HG03520 (cell line): ENCODE measurements around the gene PRR27.
A peak's percentile ranks its signal among the peaks of the same experiment; 100 is the strongest.

Experiments
- ATAC-seq: cut with Tn5 transposase; IDR thresholded peaks from one replicate; pipeline ENCODE4 v1.9.1; 2021; ENCODE audit warnings: mild to moderate bottlenecking, moderate library complexity; ENCODE audit not compliant: unreplicated experiment

The PRR27 gene

DNA sequence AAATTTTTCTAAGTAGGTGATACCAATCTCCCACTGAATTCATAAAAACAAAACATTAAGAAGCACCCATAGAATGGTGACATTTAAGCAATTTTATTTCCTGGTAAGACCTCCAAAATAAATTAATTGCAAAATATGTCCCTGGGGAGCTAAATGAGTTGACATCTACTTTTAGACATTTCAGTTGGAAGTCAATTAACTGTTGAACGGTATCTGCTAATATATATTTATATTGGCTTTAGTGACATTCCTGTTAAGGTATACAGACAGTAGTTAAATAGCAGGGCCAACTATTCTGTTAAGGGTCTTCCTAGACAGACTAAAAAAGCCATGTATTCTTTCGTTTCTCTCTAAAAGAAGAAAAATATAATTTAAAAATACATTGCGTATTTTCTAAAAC is at the start of gene PRR27:
TSS of gene PRR27 (plus strand) at position 301 of the 400 bp plus-strand sequence. CDS start 139 bp downstream, outside the sequence.
- ATAC-seq = no peak

DNA sequence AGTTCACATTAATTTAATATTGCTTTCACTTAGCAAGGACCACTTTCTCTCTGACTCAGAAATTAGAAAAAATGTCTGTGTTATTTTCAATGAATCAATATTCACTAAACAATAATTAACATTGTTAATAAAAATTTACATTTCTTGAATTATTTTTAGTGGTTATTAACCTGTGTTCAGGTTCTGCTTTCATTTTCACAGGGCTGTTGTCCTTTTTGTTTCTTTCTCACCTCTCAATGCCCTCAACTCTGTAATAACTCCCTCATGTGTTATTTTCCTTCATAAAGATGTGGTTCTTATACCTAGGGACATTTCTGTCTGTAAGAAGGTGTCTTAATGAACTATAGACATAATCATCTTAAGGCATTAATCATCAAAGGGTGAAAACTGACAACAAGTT is 43.1 kb upstream of the PRR27 start:
- ATAC-seq = no peak

DNA sequence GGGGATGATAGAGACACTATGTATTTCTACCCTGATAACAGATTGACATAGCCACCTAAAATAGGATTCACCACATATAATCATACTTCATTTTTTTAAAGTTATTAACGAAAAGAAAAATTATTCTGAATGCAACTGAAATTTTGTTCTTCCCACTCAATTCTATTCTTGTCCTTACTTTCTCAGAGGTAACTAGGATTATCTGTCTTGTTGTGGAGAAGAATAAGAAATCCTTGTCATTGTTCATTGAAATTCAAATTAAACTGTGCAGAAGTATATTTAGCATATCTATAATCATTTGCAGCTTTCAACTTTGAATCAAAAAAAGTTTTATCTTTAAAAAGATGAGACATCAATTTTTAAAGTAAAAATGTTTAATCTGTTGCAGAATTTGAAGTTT is 40.4 kb upstream of the PRR27 start:
- no peak for ATAC-seq

DNA sequence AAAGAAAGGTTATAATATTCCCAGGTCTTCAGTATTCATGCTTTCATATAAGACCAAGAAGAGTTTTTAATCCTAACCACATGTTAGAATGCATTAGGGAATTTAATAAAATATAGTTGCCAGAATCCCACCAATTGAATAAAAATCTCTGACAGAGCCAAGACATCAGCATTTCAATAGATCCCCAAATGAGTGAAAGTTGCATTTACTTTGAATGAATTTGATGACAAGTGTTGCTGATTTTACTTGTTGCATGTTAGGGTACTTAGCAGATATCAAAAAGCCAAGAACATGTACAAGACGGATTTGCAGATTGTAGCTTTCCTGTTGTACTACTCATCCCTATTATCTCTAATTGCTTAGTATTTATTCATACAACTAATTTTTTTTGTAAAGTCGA is 39.9 kb upstream of the PRR27 start:
- ATAC-seq = no peak

DNA sequence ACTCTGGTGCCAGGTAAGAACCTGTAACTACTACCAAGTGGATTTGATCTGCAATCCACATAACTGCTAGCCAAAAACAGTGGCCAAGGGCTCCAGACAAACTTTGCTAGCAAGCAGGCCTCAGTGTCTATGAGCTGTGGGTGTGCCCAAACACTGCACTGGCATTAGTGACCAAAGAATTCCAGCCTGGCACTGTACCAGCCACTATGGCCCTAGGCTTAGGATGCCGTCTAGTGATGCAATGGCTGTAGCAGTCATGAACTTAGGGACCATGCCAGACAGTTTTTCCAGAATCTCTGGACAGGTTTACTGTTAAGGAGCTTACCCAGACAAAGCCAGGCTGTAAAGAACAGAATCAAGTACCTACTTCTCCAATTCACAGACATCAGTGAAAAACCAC is 33.7 kb upstream of the PRR27 start:
- no peak for ATAC-seq

DNA sequence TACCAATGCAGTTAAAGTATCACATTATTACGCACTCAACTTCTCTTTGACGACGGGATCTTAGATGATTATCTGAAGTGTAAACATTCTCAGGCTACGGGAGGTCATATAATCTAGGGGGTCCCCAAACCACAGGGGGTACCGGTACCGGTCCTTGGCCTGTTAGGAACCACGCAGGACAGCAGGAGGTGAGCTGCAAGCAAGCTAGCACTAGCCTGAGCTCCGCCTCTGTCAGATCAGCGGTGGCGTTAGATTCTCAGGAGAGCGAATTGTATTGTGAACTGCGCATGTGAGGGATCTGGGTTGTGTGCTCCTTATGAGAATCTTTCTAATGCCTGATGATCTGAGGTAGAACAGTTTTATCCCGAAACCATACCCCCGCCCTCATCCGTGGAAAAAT is 20.6 kb upstream of the PRR27 start:
- ATAC-seq = no peak

DNA sequence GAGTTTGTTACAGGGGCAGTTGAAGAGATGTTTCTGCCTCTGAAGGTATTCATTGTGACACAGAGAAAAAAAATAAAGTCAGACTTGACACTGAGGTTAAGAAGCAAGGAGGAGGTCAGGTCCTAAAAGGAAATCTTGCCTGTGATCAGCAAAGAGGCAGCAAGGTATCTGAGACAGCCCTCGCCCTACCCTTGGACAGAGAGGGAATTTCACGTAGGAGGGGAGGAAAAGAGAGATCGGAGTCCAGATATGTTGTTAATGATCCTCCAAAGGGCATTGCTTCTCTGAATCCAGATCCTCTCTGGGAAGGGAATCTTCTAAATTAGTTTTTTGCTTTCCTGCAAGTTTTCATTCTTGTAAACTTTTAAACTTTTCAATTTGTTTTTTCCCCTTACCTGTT is 15.3 kb upstream of the PRR27 start:
- ATAC-seq = no peak

DNA sequence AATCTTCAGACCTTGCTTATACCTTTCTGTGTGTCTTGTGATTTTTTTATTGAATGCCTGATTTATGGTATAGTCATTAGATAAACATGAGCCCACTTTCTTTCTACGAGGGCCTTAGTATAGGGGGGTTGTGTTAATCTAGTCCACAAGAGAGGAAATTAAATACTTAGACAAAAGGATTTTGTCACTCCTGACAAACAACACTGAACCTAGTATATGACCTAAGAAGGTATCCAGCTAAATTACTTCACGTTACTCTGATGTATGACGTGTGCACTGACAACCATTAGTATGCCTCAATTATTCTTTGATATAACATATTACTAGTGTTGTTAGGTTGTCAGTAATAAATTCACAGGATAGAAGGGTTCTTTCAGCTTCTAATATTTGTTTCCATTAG is 2.8 kb upstream of the PRR27 start:
- no peak for ATAC-seq

DNA sequence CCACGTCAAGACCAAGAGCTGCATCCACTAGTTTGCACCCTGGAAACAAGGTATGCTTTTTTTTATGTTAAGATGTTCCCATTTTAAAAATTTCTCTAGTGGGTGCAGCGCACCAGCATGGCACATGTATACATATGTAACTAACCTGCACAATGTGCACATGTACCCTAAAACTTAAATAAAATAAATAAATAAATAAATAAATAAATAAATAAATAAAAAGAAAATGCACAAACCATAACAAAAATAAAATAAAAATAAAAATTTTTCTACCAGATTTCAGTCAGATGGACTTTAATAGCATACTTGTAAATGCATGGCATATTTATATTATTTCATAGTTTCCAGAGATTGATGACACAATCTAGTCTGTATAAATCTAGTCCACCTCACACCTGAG is 1.9 kb upstream of the PRR27 start:
- ATAC-seq = no peak

DNA sequence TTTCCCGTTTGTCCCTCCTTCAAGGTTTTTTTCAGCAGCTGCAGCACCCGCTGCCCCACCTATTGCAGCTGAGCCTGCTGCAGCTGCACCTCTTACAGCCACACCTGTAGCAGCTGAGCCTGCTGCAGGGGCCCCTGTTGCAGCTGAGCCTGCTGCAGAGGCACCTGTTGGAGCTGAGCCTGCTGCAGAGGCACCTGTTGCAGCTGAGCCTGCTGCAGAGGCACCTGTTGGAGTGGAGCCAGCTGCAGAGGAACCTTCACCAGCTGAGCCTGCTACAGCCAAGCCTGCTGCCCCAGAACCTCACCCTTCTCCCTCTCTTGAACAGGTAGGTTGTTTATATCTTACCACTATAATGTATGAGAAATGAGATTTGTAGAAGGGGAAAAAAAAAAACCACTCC is 4.5 kb downstream of the PRR27 start:
- ATAC-seq = no peak

DNA sequence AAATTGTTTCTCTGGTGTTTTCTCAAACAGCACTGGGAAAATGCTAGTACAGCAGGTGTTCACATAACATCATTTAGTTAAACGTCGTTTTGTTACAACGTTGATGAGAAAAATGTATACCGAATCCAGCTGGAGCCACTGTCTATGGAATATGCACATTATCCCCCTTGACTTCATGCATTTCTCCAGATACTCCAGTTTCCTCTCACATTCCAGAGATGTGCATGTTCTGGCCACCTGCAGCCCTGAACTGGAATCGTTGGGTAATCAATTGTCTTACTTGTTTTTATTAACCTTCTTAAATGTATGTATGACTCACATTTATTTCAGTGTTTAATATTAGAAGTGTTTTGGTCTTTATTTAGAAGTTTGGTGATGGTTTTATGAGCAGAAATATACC is 23.1 kb downstream of the PRR27 start:
- no peak for ATAC-seq

DNA sequence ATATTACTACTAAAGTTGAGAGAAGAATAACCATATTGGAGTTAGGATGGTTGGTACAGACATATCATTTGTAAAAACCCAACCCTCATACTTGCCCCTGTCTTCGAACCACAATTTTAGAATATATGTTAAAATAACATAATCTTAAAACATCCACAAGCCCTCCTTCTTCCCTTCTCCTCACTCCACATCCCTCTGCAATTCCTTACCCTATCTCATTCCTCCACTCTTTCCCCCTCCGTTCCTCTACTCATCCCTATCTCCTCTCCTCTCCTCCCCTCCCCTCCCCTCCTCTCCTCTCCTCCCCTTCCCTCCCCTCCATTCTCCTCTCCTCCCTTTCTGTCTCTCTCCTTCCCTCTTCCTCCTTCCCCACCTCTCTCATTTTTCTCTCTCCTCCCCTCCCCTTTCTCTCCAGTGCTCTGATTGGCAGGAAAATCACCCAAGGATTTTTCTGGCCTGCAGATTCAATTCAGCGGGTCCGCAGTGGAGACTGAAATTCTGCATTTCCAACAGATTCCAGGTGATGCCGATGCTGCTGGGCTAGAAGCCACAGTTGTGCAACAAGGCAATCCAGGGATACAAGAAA is 24.1 kb downstream of the PRR27 start:
- ATAC-seq = no peak

DNA sequence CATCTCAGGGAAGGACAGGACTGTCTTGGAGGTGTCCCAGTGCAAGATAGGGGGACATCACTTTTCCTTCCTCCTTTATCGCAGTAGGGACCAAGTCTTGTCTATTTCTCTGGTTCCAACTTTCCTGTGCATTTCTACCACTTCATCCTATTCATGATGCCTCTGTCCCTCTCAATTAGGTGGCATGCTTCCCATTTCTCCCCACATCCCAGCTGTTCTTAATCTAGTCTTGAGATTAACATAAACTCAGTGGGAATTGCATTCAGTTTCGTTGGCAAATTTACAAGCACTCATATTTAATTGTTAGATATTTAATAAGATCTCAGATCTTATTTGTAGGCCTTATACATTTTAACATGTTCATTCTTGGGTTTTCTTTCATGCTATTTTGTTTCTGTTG is 25.8 kb downstream of the PRR27 start:
- ATAC-seq = no peak

DNA sequence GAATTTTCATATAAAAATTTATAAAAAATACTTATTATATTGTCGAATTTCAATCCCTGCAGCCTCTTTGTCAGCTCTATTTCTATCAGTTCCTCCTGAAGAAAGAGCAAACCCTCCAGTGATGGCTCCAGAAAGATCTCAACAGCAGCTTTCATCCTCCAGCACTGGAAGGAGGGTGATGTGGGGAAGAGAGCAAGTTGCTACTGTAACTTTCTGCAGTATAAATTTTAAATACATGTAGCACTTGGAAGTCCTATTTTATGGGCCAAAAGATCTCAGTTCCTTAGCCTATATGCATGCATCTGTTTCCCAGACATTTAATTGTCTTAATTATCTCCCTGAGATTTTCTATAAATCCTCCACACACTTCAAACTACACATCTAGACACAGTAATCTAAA is 27.8 kb downstream of the PRR27 start:
- ATAC-seq = no peak

DNA sequence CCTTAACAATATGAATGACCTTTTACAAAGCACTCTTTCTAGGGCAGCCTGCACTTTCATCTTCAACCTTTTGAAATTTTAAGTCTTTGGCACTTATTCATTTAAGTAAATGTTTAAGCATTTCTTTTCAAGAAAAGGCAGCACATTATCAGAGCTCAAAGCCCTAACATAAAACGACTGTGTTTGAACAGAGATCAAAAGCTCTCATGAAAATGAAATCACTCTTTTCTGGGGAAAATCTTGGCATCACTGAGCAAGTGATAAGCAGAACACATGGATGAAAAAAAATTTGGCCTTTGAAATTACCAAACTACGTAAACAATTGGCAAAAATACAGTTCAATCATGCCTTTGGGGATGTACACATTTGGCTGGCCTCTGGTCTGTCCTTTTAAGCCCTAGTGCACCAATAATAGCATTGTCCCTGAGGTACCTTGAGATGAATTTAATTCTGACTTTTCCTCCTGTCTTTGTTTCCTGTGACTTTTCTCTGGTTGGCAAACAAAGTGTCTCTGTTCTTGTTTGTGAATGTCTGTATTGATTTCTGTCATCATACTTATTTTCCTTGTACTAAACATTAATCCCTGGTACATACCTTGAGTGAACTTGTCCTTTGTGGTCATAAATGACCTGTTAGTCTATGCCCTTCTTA is 28.6 kb downstream of the PRR27 start:
- no peak for ATAC-seq

DNA sequence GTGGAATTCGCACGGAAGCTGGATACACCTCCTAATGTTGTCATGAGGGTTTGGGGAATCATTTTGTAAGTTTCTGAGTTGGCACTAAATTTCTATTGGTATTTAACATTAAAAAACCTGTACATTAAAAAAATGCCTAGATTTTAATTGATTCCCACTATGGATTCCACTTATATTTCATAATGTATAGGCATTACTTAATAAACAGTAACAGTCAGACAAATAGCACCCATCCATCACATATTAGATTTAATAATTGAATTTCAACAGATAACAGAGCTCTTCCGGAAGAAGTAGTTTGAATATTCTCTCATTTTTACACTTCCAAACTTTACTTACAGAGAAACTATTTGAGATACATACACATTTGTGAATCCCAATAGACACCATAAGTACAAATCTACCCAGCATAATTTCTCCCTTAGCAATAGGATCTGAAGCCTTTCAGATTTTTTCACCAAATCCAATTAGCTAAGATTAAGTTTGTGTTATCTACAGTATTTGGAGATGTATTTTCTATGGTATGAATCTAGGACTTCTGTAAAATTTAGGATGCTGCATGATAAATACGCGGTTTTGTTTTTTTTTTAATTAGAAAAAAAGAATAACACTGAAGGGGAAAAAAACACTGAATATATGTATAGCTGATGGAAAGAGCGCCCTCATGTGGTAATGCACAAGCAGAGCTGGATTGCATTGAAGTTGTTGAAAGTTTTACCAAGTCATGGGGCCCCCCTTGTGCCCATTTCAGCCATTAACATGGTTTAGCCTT is 29.3 kb downstream of the PRR27 start:
- peak; percentile 80 for ATAC-seq

DNA sequence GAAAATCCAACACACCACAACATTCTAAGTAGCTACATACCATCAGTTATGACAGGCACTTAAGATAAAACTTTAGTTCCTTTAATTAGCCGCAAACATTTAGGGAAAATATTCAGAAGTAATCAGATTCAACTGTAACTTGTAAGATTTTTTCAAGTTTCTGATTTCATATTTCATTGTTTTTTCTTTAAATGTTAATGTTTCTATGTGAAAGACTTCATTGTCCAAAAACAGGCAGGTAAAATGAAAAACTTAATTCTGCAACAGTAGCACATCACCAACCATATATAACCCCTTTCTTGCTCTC is 29.9 kb downstream of the PRR27 start:
- no peak for ATAC-seq

DNA sequence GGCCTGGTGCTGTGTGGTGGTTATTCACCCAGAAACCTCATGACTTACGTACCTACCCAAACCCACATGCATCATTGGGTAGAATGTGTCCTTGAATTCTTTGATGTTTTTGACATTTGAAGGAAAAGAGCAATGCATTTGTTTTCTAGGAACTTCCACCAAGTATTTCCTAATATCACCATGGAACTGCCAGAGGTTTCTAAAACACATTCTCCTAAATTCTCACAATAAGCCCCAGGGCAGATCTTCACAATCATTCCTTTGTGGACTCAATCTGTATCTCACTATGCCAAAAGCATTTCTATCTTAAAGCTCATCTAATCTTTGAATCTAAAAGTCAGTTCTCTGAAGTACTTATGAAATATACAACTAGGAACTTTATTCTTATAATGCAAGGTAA is 33.2 kb downstream of the PRR27 start:
- no peak for ATAC-seq

DNA sequence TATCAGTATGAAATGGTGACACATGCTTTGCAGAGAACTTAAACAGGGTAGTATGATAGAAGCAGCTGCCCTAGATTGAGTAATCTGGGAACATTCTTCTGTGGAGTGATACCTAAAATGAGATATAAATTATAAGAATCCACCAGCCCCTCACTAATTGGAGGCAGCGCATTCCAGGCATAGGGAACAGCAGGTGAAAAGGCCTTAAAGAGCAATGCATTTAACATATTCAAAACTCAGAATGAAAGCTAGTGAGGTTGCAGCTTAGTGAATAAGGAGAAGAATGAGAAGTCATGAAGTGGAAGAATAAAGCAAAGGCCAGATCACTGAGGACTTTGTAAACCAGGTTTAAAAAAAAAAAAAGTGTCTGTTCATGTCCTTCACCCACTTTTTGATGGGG is 36.5 kb downstream of the PRR27 start:
- ATAC-seq = no peak

DNA sequence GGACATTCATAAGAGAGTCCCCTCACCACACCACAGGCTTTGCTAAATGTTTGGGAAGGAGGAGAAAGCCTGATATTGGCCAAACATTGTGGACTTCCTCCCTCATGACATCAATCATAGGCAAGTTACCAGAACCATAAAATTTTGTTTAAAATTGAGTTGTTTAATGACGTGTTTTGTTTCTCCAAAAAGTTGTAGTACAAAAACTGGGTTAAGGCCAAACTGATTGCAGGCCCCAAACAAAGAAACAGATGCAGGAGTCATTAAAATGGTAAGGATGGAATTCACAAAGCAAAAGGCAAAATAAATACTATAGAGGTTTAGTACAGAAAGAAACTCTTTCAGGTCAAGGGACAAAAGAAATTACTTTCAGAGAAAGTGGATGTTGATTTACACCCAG is 37.6 kb downstream of the PRR27 start:
- no peak for ATAC-seq

DNA sequence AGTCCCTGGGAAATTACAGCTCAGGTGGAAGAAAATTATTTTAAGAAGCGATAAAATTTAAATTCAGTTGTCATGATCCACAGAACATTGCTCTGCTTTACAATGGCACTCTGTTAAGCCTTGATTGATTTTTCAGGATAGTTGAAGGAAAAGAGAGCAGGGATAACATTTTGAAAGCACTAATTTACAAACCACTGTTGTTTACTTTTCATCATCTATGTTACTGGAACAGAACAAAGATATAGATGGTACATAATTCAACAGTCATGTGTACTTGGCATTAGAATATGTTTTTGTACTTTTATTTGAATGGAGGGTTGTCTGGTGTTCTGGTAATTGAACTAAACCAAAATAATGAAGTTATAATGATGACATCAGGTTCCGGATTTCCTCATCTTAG is 38.9 kb downstream of the PRR27 start:
- ATAC-seq = no peak

DNA sequence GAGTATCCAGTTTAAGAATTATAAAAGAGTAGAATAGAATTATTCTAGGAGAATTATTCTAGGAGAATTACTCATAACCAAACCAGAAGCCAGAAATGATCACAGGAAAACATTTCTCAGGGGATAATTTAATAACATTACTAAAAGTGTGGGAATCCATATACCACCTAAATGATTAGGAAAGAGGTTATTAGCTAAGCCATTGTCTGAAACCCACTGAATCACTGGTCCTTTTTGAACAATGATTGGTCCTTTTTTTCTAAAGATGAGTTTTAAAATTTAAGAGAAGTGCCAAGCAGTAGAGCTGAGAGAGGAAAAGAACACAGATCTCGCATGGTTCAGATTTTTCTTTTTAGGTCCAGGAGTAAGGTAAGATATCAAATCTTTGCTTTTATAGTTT is 41.4 kb downstream of the PRR27 start, which contains the start of gene ODAM:
TSS of gene ODAM (plus strand) at position 301 of the 400 bp plus-strand sequence. CDS start 819 bp downstream, outside the sequence.
- no peak for ATAC-seq
